GM13976 (cell line): Measurements from ENCODE around the gene MADD.
A peak's percentile ranks its signal among the peaks of the same experiment; 100 is the strongest.

Experiments
- DNase-seq: peaks from one replicate; pipeline ENCODE4 v3.0.0; 2012; ENCODE audit warnings: low spot score
- in situ Hi-C: fragments of 300-500 bp; cut with MboI; formaldehyde crosslinking; loops from one replicate; pipeline ENCODE4 v1.12.0; 2022; ENCODE audit warnings: low sequenced_read_pairs, mixed read lengths, inconsistent platforms; ENCODE audit not compliant: unreplicated experiment
- TF ChIP-seq, protein P1 (sequence below): IDR thresholded peaks from 2 replicates; pipeline ENCODE4 v1.5.1; 2012; ENCODE audit warnings: borderline replicate concordance, mild to moderate bottlenecking; ENCODE audit not compliant: insufficient read depth; ENCODE audit errors: extremely low read depth, missing control alignments, control extremely low read depth

Gene MADD

DNA sequence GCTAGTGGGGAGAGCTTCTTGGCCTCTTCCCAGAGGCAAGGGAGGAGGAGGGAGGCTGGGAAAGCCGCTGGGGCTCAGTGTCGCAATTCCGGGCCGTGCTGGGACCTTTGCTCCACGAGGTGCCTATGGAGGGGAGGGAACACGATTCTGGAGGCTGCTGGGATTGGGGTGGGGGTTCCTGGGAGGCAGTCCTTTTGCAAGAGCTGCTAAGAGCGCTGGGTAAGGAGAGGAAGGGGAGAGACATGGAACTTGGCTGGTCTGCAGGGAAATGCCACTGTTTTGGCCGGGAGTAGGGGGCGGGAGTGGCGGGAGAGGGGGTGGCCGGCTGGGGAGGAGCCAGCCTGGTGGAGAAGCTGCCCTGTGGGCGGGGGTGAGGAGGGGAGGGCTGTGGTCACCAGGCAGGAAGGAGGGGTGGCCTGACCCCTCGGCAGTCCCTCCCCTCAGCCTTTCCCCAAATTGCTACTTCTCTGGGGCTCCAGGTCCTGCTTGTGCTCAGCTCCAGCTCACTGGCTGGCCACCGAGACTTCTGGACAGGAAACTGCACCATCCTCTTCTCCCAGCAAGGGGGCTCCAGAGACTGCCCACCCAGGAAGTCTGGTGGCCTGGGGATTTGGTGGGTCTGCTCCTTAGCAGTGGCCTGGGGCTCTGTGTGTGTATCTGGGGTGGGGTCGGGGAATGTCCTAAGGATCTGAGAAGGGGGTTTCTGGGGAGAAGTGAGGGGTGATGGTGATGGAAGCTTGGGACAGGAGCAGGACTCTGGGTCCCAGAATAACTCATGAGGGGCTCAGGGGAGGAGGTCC lies 12.2 kb upstream of the MADD start, which contains the start of gene NR1H3:
TSS of gene NR1H3 (plus strand) at position 480 of the 800 bp plus-strand sequence. CDS start 1,221 bp downstream, outside the sequence.
- DNase-seq: peak; percentile 66
- in situ Hi-C loops: no loop called here
- TF ChIP-seq, protein P1, sequence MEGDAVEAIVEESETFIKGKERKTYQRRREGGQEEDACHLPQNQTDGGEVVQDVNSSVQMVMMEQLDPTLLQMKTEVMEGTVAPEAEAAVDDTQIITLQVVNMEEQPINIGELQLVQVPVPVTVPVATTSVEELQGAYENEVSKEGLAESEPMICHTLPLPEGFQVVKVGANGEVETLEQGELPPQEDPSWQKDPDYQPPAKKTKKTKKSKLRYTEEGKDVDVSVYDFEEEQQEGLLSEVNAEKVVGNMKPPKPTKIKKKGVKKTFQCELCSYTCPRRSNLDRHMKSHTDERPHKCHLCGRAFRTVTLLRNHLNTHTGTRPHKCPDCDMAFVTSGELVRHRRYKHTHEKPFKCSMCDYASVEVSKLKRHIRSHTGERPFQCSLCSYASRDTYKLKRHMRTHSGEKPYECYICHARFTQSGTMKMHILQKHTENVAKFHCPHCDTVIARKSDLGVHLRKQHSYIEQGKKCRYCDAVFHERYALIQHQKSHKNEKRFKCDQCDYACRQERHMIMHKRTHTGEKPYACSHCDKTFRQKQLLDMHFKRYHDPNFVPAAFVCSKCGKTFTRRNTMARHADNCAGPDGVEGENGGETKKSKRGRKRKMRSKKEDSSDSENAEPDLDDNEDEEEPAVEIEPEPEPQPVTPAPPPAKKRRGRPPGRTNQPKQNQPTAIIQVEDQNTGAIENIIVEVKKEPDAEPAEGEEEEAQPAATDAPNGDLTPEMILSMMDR: no peak

DNA sequence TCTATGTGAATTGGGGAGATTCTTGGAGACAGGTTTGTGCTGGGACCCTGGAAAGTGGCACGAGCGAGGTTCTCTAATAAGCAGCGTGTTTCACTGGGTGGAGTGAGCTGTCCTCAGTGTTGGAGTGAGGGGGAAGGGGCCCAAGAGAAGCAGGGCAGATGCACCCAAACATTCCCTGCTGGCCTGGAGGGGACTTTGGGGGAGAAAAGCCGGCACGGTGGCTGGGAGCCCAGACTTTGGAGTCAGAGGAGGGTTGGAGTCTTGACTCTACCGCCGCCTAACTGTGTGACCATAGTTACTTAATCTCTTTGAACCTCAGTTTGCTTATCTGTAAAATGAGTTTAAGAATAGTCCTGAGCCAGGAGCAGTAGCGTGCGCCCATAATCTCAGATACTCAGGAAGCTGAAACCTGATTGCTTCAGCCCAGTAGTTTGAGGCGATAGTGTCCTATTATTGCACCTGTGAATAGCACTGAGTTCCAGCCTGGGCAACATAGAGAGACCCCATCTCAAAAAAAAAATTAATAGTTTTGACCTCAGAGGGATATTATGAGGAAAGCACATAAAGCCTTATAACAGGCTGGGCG lies 11.5 kb upstream of the MADD start:
- TF ChIP-seq, protein P1: no peak
- in situ Hi-C loops: no loop called here

DNA sequence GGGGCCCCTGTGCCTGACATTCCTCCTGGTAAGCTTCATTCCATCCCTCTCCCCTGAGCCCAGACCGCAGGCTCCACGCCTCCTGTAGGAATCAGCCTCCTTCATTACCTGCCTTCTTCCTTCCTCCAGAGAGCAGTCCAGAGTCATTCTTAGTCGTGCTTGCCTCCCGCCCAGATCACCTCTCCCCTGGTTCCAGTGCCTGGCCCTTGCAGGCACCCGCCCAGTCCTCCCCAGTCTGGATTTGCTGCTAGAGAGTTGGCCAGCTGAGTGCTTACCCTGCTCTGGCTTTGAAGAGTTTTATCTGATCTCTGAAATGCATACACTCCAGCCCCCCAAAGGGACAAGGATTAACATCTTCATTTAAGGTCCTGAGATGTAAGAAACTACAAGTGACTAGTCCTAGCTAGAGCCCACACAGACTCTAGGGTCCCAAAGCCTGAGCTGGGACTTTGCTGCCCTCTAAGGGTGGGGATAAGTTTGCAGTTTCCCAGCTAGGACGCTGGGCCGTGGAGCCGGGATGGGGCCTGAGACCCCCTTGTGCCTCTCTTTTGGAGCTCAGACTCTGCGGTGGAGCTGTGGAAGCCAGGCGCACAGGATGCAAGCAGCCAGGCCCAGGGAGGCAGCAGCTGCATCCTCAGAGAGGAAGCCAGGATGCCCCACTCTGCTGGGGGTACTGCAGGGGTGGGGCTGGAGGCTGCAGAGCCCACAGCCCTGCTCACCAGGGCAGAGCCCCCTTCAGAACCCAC lies 10.5 kb upstream of the MADD start:
- in situ Hi-C loops: no loop called here
- DNase-seq: peak; percentile 77
- TF ChIP-seq, protein P1: peak; percentile 37

More for the DNA sequence above, 11.5 kb upstream of the MADD start:
- DNase-seq: no peak

DNA sequence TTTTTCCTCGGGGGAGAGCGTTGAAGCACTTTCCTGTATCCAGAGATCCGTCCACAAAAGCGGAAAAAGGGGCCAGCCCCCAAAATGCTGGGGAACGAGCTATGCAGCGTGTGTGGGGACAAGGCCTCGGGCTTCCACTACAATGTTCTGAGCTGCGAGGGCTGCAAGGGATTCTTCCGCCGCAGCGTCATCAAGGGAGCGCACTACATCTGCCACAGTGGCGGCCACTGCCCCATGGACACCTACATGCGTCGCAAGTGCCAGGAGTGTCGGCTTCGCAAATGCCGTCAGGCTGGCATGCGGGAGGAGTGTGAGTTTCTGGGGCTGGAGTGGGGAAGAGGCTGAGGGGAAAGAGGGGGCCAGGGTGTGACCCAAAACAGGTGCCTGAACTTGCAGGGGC lies 9.6 kb upstream of the MADD start:
- DNase-seq: no peak
- in situ Hi-C loops: loop anchor here (10.0 kb wide), 1 partner anchor 76 kb away; the partner anchor contains the start of gene PACSIN3
- TF ChIP-seq, protein P1: no peak

DNA sequence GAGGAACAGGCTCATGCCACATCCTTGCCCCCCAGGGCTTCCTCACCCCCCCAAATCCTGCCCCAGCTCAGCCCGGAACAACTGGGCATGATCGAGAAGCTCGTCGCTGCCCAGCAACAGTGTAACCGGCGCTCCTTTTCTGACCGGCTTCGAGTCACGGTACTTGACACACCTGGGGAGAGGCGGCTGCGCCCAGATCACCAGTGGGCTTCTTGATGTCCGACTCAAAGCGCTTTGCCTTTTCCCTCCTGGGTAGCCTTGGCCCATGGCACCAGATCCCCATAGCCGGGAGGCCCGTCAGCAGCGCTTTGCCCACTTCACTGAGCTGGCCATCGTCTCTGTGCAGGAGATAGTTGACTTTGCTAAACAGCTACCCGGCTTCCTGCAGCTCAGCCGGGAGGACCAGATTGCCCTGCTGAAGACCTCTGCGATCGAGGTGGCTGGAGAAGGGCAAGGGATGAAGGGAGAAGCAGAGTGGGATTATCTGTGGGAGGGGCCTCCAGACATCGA lies 8.6 kb upstream of the MADD start:
- DNase-seq: no peak
- TF ChIP-seq, protein P1: no peak
- in situ Hi-C loops: loop anchor here (10.0 kb wide), 1 partner anchor 77 kb away; the partner anchor contains the start of gene PACSIN3

DNA sequence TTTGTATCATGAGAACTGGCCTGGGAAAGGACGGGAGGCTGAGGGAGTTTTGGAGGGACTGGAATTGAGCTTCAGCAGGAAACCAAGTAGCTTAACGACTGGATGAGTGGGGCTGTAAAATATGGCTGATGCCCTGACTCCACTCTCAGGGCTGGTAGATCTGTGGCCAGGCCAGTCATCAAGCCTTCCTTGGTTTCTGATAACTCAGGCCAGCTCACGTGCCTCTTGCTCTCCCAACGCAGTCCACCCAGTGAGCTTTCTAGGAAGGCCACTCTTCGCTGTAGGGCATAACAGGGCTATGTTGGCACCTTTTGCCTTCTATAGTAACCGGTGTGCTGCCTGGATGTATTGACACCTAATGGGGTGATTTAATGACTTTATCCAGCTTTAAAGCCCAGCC lies 5.8 kb upstream of the MADD start:
- in situ Hi-C loops: loop anchor here (10.0 kb wide), 1 partner anchor 79 kb away; the partner anchor contains the start of gene PACSIN3
- DNase-seq: no peak
- TF ChIP-seq, protein P1: no peak
